H4 (cell line): Measurements from ENCODE around the gene LIMS4. TPM values are rescaled to one million over a fixed set of nuclear protein-coding genes. Genes with fewer than 3 reads are reported as not detected.
"Not testable (repeated sequence)": the region's sequence is repeated elsewhere in the genome, so short reads cannot be mapped to it uniquely, and the experiment has no call there.

Source experiments
- DNase-seq: peaks from one replicate; pipeline ENCODE4 v3.0.0-alpha.2; 2015; ENCODE audit warnings: low spot score
- total RNA-seq: library from RNA; depleted of rRNA; stranded (reverse); fragments of >200 nt; shearing (Covaris generic); gene quantifications from 2 replicates; pipeline ENCODE4 v1.2.3, GENCODE V29; 2014; rRNA removed

LIMS4 gene
- total RNA-seq = not detected in 2 replicates

GRCh38 chr2:110472171-110473058 lies at the start of gene LIMS4:
Gene LIMS4 (minus strand): TSS chr2:110472816. CDS start chr2:110472778, 38 bp downstream.
- DNase-seq = not testable (repeated sequence)

GRCh38 chr2:110499755-110500377 lies 27.2 kb upstream of the LIMS4 start:
- not testable (repeated sequence) for DNase-seq

- DNase-seq = not testable (repeated sequence)
These were observed 23.4 kb upstream of the LIMS4 start for GRCh38 chr2:110496027-110496426.

GRCh38 chr2:110494488-110494887 lies 21.9 kb upstream of the LIMS4 start:
- DNase-seq = not testable (repeated sequence)

GRCh38 chr2:110488991-110489390 lies 16.4 kb upstream of the LIMS4 start:
- not testable (repeated sequence) for DNase-seq

- not testable (repeated sequence) for DNase-seq
These were observed 10.1 kb upstream of the LIMS4 start for GRCh38 chr2:110482697-110483096.

GRCh38 chr2:110481200-110481599 lies 8.6 kb upstream of the LIMS4 start:
- DNase-seq = not testable (repeated sequence)

GRCh38 chr2:110480084-110480483 lies 7.5 kb upstream of the LIMS4 start:
- not testable (repeated sequence) for DNase-seq

GRCh38 chr2:110477370-110477769 lies 4.8 kb upstream of the LIMS4 start:
- not testable (repeated sequence) for DNase-seq

GRCh38 chr2:110476952-110477351 lies 4.3 kb upstream of the LIMS4 start:
- not testable (repeated sequence) for DNase-seq

GRCh38 chr2:110475627-110476359 lies 3.2 kb upstream of the LIMS4 start:
- not testable (repeated sequence) for DNase-seq

GRCh38 chr2:110474898-110475297 lies 2.3 kb upstream of the LIMS4 start:
- not testable (repeated sequence) for DNase-seq

- not testable (repeated sequence) for DNase-seq
These were observed 393 bp upstream of the LIMS4 start for GRCh38 chr2:110473059-110473358.

GRCh38 chr2:110468921-110469320 lies 3.7 kb downstream of the LIMS4 start:
- not testable (repeated sequence) for DNase-seq

GRCh38 chr2:110465312-110465711 lies 7.3 kb downstream of the LIMS4 start:
- DNase-seq = not testable (repeated sequence)

- DNase-seq = not testable (repeated sequence)
These were observed 10.2 kb downstream of the LIMS4 start for GRCh38 chr2:110462458-110462857.

- DNase-seq = not testable (repeated sequence)
These were observed 12.3 kb downstream of the LIMS4 start for GRCh38 chr2:110460318-110460717.

GRCh38 chr2:110457214-110457590 lies 15.4 kb downstream of the LIMS4 start:
- DNase-seq = not testable (repeated sequence)

- not testable (repeated sequence) for DNase-seq
These were observed 16.1 kb downstream of the LIMS4 start for GRCh38 chr2:110456291-110457213.

- DNase-seq = not testable (repeated sequence)
These were observed 17.4 kb downstream of the LIMS4 start for GRCh38 chr2:110455080-110455670.

GRCh38 chr2:110450951-110451350 lies 21.7 kb downstream of the LIMS4 start:
- not testable (repeated sequence) for DNase-seq
